PC-3 (cell line): Measurements from ENCODE around the gene ANKRD53. TPM values are rescaled to one million over a fixed set of nuclear protein-coding genes. Genes with fewer than 3 reads are reported as not detected.

Source experiments
- ATAC-seq: fragments of 200-7000 bp; cut with Tn5 transposase; 2 replicates; pipeline ENCODE4 v1.9.1; 2020; ENCODE audit warnings: mild to moderate bottlenecking, moderate library complexity
- BruUV-seq: library from RNA; stranded (reverse); fragments of 400-500 nt; replicated peaks from 2 replicates; lab custom pipeline; 2021; lab: Mats Ljungman, UMichigan
- CTCF ChIA-PET: fragments of 300-600 bp; sonication (Branson Sonifier 250); formaldehyde crosslinking; loops from one replicate; lab custom pipeline; 2022; ENCODE audit warnings: antibody characterized with exemption; lab: Charles Lee
- POLR2A ChIA-PET: fragments of 300-600 bp; sonication (Branson Sonifier 250); formaldehyde crosslinking; loops from one replicate; lab custom pipeline; 2022; ENCODE audit warnings: antibody characterized with exemption; ENCODE audit not compliant: unreplicated experiment; lab: Charles Lee
- DNase-seq: peaks from one replicate; pipeline ENCODE4 v3.0.0-alpha.2; 2015
- H2AFZ ChIP-seq: fragments of 300-600 bp; sonication (generic); 2 replicates; pipeline ENCODE4 v1.6.0; 2016; ENCODE audit warnings: antibody characterized with exemption, low read length
- H3F3A ChIP-seq: fragments of 300-600 bp; sonication (generic); one replicate; pipeline ENCODE4 v1.6.0; 2017; ENCODE audit warnings: antibody characterized with exemption, low read length, control low read depth, mild to moderate bottlenecking; ENCODE audit not compliant: unreplicated experiment
- H3K27ac ChIP-seq: fragments of 300-600 bp; sonication (generic); 2 replicates; pipeline ENCODE4 v1.5.1; 2016; ENCODE audit warnings: mild to moderate bottlenecking, low read length
- H3K27me3 ChIP-seq: fragments of 300-600 bp; sonication (generic); 2 replicates; pipeline ENCODE4 v1.6.1; 2016; ENCODE audit warnings: low read length, mixed read lengths
- H3K36me3 ChIP-seq: fragments of 300-600 bp; sonication (generic); 2 replicates; pipeline ENCODE4 v1.6.1; 2016; ENCODE audit warnings: low read depth, mixed run types, low read length, mixed read lengths
- H3K4me1 ChIP-seq: fragments of 300-600 bp; sonication (generic); 2 replicates; pipeline ENCODE4 v1.5.1; 2016; ENCODE audit warnings: low read length; ENCODE audit not compliant: insufficient read depth
- H3K4me2 ChIP-seq: fragments of 300-600 bp; sonication (generic); 2 replicates; pipeline ENCODE4 v1.6.0; 2016; ENCODE audit warnings: low read length
- H3K4me3 ChIP-seq: fragments of 300-600 bp; sonication (generic); 2 replicates; pipeline ENCODE4 v1.5.1; 2016; ENCODE audit warnings: mild to moderate bottlenecking, low read length, mixed read lengths
- H3K79me2 ChIP-seq: fragments of 300-600 bp; sonication (generic); 2 replicates; pipeline ENCODE4 v1.6.1; 2017; ENCODE audit warnings: low read length, mixed read lengths
- H3K9ac ChIP-seq: fragments of 300-600 bp; sonication (generic); 2 replicates; pipeline ENCODE4 v1.6.0; 2016; ENCODE audit warnings: mild to moderate bottlenecking, low read length
- H3K9me2 ChIP-seq: fragments of 300-600 bp; sonication (generic); replicated peaks from 2 replicates; pipeline ENCODE4 v1.6.1; 2016; ENCODE audit warnings: mixed run types, low read length, mixed read lengths
- H3K9me3 ChIP-seq: fragments of 300-600 bp; sonication (generic); 2 replicates; pipeline ENCODE4 v1.6.1; 2016; ENCODE audit warnings: low read length, mixed read lengths
- H4K20me1 ChIP-seq: fragments of 300-600 bp; sonication (generic); 2 replicates; pipeline ENCODE4 v1.6.1; 2016; ENCODE audit warnings: low read length, mixed read lengths
- CTCF ChIP-seq: fragments of 300-600 bp; sonication (generic); conservative IDR thresholded peaks from 2 replicates; pipeline ENCODE4 v1.5.1; 2017; ENCODE audit warnings: antibody characterized with exemption, low read depth, mild to moderate bottlenecking, low read length
- EZH2 ChIP-seq: fragments of 300-600 bp; sonication (generic); IDR thresholded peaks from one replicate; pipeline ENCODE4 v1.6.1; 2017; ENCODE audit warnings: antibody characterized with exemption, mild to moderate bottlenecking, low read length; ENCODE audit not compliant: unreplicated experiment
- EZH2phosphoT487 ChIP-seq: fragments of 300-600 bp; sonication (generic); IDR thresholded peaks from 2 replicates; pipeline ENCODE4 v1.6.1; 2018; ENCODE audit warnings: mild to moderate bottlenecking, antibody characterized with exemption, low read length, borderline replicate concordance
- intact Hi-C: fragments of 100-400 bp; cut with micrococcal nuclease; formaldehyde crosslinking; loops from 2 replicates; pipeline ENCODE4 v1.9.0; 2023
- total RNA-seq: library from RNA; depleted of rRNA; stranded (reverse); fragments of >200 nt; gene quantifications from 2 replicates; pipeline ENCODE4 v1.2.3, GENCODE V29; 2014

Gene ANKRD53
- total RNA-seq, 1 experiment from 2014 or later, result not detected

GRCh38 chr2:70987386-70987785 is 9.0 kb downstream of the ANKRD53 start:
- ATAC-seq (no peak), DNase-seq (no peak)
- Histone ChIP-seq H3K4me1 (no peaks in the 10 kb centered on the region), H4K20me1 (no peaks in the 10 kb centered on the region), H3F3A (no peaks in the 10 kb centered on the region), H3K79me2 (peaks cover 9% of the 10 kb centered on the region; the same call in 1 of the 2 replicates), H3K9me2 (no peaks in the 10 kb centered on the region), H3K36me3 (peaks cover 30% of the 10 kb centered on the region), H3K9ac (no peak overlapping the region), H2AFZ (no peak overlapping the region), H3K4me2 (no peak overlapping the region), H3K4me3 (no peak overlapping the region), H3K27ac (no peak overlapping the region), H3K27me3 (no peaks in the 10 kb centered on the region), H3K9me3 (no peaks in the 10 kb centered on the region)
- intact Hi-C loops, result no loop called here
- BruUV-seq, result TSS peak; percentile 17
- POLR2A ChIA-PET, result no interaction called here
- CTCF ChIA-PET, result no interaction called here
- TF ChIP-seq CTCF (no peak), EZH2phosphoT487 (no peak), EZH2 (no peak)

GRCh38 chr2:70988151-70988550 is 9.7 kb downstream of the ANKRD53 start:
- POLR2A ChIA-PET, result no interaction called here
- Histone ChIP-seq H3K4me2 (no peak overlapping the region), H3K9me2 (no peaks in the 10 kb centered on the region), H3F3A (no peaks in the 10 kb centered on the region), H3K9me3 (no peaks in the 10 kb centered on the region), H3K4me3 (no peak overlapping the region), H3K27me3 (no peaks in the 10 kb centered on the region), H3K4me1 (peaks cover 4% of the 10 kb centered on the region), H4K20me1 (peaks cover 5% of the 10 kb centered on the region; the same call in 1 of the 2 replicates), H3K79me2 (peaks cover 16% of the 10 kb centered on the region), H2AFZ (no peak overlapping the region), H3K9ac (no peak overlapping the region), H3K36me3 (peaks cover 30% of the 10 kb centered on the region), H3K27ac (no peak overlapping the region)
- BruUV-seq, result no TSS peak
- TF ChIP-seq EZH2phosphoT487 (no peak), CTCF (no peak), EZH2 (no peak)
- CTCF ChIA-PET, result no interaction called here
- intact Hi-C loops, result no loop called here
- ATAC-seq (no peak), DNase-seq (no peak)

- Histone ChIP-seq H3K27ac (no peak overlapping the region), H3K9me3 (no peaks in the 10 kb centered on the region), H4K20me1 (peaks cover 14% of the 10 kb centered on the region; the same call in 1 of the 2 replicates), H3K9ac (no peak overlapping the region), H3K79me2 (peaks cover 25% of the 10 kb centered on the region), H3K4me1 (peaks cover 11% of the 10 kb centered on the region), H3K36me3 (peaks cover 30% of the 10 kb centered on the region), H3K4me2 (no peak overlapping the region), H2AFZ (no peak overlapping the region), H3K27me3 (no peaks in the 10 kb centered on the region), H3K9me2 (no peaks in the 10 kb centered on the region), H3K4me3 (no peak overlapping the region), H3F3A (no peaks in the 10 kb centered on the region)
- no TSS peak for BruUV-seq
- ATAC-seq (no peak), DNase-seq (no peak)
- intact Hi-C loops, result no loop called here
- ChIA-PET POLR2A (no interaction called here), CTCF (no interaction called here)
- TF ChIP-seq CTCF (no peak), EZH2phosphoT487 (no peak), EZH2 (no peak)
Observed at GRCh38 chr2:70988726-70989648, 10.6 kb downstream of the ANKRD53 start.
